Testis (tissue), 2 donors: ENCODE results near the gene AKNA.

ENCODE experiments used
- CTCF ChIP-seq, 3 experiments: fragments of 450-650 bp in 2 of 3; fragments of 200-600 bp in 1 of 3; sonication (generic) in 1 of 3; IDR thresholded peaks; one replicate each; pipeline ENCODE4 v1.5.1; 2016 to 2019; ENCODE audit warnings: antibody characterized with exemption in 3 of 3, mild to moderate bottlenecking in 2 of 3, moderate library complexity in 1 of 3
- POLR2A ChIP-seq: fragments of 450-650 bp; IDR thresholded peaks from one replicate; pipeline ENCODE4 v1.6.1; 2017; ENCODE audit warnings: antibody characterized with exemption, mild to moderate bottlenecking, moderate library complexity

GRCh38 chr9:114400772-114401171 is 13.0 kb upstream of the AKNA start:
- TF ChIP-seq CTCF (IDR thresholded peaks at IDR 0.05) (no peak), POLR2A (no peak)
